Measurements from ENCODE around the gene NAA35.
"Not testable (repeated sequence)": the region's sequence is repeated elsewhere in the genome, so short reads cannot be mapped to it uniquely, and the experiment has no call there.

NAA35 gene

DNA sequence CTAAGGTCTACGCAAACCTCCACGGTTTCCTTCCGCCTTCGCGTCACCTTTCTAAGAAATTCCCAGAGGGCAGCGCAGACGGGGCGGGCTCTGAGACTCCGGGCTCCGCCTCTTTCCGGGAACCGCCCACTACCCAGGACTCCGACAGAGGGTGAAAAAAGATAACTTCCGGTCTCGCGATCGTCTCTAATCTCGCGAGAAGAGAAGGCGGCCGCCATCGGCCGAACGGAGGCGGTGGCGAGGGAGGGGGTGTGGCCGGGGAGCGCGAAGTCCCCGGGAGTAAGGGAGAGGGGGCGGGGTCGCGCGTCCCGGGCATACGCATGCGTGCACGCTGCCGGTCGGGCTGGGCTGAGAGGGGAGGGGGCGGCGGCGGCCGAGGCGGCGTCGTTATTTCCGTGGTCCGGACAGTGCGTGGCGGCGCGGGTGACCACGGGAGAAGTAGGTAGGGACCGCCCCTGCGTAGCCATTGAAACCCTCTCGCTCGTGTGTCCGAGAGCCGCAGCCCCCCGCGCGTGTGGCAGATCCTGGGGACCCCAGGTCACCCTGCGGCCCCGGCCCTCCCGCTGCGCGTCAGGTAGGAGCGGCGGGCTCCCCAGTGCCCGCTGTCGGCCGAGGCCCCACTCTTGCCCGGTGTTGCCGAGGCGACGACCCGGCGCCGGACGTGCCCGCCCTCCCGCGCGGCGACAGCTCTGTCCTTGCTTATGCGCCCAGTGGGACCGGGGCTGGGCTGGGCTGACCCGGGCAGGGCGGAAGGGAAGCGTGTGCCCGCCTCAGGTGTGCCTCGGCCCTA lies at the start of gene NAA35:
TSS of gene NAA35 (plus strand) at position 315 of the 790 bp plus-strand sequence. CDS start 1,014 bp downstream, outside the sequence.
- peak; percentile 97 for DNase-seq

DNA sequence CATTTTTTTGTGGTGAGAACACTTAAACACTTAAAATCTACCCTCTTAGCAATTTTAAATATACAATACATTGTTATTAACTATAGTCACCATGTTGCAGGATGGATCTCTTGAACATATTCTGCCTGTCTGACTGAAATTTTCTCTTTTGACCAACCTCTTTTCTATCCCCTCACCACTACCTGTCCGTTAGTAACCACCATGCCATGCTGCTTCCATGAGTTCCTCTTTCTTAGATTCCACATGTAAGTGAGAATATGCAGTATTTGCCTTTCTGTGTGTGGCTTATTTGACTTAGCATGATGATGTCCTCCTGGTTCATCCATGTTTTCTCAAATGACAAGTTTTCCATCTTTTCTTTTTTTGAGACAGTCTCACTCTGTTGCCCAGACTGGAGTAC lies 48.5 kb upstream of the NAA35 start:
- no peak for DNase-seq

DNA sequence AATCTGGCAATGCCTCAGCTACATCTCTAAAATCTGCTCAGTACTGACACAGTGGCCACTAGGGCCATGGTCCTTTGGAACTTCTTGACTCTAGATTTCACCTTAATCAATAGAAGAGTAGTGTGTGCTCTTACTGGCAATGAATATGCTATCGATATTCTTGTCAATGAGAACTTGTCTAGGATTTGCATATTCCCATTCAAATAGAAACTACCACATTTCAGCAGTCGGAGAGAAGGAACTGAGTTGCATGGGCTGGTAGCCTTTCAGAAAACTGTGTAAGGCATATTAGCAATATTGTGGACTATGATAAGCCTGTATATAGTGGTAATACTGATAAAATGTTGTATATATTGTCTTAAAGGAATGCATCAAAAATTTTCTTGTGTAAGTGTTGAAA lies 45.3 kb upstream of the NAA35 start:
- no peak for DNase-seq

DNA sequence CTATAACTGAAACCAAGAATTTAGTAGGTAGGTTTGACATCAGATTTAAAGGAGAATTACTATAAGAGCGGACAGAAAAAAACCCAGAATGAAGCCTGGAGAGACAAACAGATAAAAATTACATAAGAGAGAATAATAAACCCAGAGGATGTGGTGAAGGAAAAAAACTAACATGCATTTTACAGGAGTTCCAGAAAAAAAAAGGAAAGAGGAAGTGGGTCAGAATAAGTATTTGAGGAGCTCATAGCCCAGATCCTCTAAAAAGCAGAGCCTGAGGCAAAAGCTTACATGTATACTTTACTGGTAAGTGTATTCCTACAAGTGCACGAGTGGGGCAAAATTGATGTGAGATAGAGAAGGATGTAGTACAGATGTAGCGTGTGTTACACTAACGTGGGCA lies 43.1 kb upstream of the NAA35 start:
- no peak for DNase-seq

DNA sequence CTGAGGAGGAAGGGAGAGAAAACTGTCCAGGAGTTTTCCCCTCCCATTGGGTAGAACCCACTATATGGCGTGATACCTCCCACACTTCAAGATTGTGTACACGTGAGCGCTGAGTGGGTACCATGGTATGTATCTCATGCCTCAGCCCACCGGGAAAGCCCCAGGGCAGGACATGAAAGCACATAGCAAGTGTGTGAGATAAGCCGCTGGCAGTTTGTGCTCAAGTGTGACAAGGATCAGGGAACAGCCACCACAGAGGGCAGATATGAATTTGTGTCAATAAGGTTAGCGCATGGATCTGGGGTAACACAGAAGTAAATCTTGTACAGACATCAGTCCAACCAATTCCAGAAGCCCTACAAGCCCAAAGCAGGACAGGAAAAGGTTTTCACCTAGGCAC lies 42.6 kb upstream of the NAA35 start:
- DNase-seq, result no peak

DNA sequence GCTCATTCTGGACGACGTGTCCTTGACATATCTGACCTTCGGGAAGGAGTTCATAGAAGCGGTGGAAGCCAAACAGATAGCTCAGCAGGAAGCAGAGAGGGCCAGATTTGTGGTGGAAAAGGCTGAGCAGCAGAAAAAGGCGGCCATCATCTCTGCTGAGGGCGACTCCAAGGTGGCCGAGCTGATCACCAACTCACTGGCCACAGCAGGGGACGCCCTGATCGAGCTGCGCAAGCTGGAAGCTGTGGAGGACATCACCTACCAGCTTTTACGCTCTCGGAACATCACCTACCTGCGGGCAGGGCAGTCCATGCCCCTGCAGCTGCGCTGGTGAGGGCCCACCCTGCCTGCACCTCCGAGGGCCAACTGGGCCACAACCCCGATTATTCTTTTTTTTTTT lies 41.6 kb upstream of the NAA35 start:
- no peak for DNase-seq

DNA sequence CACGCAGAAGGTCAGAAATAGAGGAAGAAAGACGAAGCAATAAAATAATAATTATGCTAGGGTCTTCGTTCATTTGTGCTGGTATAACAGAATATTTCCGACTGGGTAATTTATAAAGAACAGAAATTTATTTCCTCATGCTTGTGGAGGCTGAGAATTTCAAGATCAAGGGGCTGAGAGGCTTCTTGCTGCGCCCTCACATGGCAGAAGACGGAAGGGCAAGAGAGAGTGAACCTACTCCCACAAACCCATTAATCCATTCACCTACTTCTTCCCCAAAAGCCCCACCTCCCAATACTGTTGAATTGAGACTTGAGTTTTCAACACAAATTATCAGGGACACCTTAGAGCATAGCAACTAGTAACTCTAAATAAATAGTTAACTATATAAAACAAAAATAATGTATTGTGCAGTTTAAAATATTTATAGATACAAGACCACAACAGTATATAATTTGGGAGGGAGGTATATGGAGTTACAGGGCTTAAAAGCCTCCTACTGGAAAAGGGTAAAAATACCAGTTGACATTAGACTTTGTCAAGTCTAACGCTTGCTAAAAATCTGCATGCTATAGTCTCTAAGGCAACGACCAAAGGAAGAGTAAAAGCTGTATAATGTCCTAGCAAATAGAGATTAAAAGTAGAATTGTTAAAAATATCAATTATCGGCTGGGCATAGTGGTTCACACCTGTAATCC lies 40.3 kb upstream of the NAA35 start:
- no peak for DNase-seq

DNA sequence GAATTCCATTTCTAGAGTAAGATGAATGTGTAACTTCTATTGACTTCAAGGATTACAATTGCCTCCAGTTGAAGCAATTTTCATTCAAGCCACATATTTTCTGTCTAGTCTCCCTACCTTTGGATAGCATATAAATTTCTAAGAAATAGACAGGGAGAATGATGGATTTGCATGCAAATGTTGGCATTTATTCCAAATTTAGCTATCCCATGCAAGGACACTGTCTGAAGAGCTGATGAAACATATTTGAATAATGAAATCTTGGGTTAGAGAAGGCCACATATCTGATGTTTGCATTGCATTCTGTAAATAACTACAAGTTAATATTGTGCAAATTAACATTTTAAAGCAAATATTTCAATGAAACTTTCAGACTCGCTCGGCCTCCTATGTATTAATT lies 36.0 kb upstream of the NAA35 start:
- no peak for DNase-seq

DNA sequence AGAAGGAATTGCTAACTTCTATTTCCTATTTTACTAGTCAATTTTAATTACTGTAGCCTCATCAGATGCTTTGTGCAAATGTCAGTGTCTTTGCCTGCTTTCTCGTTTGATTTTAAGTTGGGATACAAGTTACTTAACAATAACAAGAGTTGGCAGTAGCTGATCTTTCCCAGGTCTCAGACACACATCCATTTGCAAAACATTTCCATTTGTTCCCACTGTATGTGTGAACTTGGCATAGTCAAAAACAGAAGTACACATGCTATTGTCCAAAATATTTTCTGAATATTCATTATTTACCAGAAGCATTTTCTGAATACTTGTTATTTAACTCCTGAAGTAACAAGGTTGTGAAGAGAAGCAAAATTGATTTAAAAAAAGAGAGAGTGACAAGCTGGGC lies 35.0 kb upstream of the NAA35 start:
- DNase-seq, result no peak

DNA sequence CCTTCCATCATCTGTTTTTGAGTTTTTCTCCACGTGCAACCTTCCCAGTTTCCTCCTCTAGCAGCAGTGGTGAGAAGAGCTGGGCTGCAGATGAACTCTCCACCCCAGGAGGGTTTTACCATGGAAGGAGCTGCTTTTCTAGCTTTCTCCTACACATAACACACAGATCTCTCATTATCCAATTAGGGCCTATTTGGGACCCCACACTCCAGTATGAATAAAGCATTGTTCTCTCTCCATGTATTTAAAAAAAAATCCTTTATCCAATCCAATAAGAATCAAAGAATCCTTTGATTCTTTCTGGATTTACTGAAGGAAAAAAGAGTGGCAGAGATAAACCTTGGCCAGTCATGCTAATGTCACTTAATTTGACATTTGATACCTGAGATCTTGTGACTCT lies 31.6 kb upstream of the NAA35 start:
- no peak for DNase-seq

DNA sequence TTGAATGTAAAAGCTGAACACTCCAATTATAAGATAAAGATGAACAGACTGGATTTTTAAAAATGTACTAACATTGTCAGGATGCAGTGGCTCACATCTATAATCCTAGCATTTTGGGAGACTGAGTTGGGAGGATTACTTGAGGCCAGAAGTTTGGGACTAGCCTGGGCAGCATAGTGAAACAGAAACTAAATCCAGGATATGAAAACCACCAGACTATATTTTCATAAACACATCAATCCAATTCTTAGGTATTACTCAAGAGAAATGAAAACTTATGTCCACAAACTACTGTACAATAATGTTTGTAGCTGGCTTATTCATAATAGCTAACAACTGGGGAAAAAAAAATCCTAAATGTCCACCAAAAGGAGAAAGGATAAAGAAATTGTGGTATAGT lies 26.8 kb upstream of the NAA35 start:
- DNase-seq, result no peak

DNA sequence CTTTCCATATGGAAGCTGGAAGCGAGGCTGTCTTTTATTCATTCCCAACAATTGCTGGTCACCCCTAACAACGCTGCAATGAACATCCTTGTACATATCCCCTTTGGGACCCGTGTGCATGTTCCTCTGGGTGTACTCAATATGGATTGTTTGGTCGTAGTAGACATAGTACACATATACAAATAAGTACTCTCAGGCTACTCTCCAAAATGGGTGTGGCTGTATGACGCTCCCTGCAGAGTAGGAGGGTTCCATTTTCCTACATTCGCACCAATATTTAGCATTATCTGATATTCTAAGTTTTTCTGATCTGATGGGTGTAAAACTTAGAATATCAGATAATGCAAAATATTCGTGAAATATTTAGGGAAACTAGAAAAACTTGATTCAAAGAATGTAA lies 23.2 kb upstream of the NAA35 start:
- DNase-seq, result no peak

DNA sequence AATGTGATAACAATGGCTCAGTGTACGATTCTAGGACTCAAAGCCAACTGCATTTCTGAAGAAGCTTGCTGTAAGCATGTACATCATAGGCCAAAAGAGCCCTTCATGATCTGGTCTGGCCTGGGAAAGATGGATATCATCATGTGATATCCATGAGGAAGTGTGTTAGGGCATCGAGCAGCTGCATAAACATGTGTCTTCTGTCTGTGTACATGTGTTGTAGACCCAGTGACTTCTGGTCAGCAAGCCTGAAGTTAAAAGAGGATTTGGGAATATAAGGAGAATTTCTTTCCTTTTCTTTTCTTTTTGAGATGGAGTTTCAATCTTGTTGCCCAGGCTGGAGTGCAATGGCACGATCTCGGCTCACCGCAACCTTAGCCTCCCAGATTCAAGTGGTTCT lies 15.5 kb upstream of the NAA35 start:
- DNase-seq, result no peak

DNA sequence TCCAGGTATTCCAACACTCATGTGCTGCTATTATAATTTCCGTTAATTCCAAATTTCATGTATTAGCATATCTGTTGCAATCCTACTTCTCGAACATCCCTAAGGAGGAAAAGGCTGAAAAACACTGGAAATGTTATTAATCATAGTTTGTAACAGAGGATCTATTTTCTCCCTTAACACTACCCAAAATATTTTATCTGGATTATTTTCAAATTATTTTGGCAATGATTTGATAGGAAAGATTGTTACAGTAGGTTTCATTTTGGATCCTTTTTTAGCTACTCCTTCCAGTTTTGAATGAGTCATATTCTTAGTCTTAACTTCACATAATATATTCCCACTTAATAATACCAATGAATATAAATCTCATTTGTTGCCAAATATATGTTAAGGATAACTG lies 13.9 kb upstream of the NAA35 start:
- no peak for DNase-seq

DNA sequence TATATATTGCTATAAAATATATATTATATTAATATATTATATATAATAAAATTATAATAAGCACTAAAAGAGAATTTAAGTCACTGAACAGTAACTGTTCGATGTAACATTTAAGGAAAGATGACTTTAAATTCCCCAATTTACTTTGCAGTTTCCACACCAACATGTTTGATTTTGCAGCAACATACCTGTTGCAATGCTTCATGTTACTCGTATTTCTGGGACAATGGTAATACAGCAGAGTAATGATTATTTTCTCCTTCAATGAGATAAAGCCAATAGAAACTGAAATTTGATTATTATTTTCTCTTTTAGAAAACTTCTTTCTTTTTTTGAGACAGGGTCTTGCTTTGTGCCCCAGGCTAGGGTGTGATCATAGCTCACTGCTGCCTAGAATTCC lies 9.5 kb upstream of the NAA35 start:
- no peak for DNase-seq

DNA sequence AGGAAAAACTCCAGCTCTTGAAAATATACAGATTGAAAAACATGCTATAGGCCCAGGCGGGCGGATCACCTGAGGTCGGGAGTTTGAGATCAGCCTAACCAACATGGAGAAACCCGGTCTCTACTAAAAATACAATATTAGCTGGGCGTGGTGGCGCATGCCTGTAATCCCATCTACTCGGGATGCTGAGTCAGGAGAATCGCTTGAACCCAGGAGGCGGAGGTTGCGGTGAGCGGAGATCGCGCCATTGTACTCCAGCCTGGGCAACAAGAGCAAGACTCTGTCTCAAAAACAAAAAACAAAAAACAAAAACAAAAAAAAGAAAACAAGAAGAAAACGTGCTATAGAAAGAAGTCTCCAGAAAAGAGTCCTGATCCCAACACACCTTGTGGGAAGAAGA lies 5.0 kb upstream of the NAA35 start:
- not testable (repeated sequence) for DNase-seq

DNA sequence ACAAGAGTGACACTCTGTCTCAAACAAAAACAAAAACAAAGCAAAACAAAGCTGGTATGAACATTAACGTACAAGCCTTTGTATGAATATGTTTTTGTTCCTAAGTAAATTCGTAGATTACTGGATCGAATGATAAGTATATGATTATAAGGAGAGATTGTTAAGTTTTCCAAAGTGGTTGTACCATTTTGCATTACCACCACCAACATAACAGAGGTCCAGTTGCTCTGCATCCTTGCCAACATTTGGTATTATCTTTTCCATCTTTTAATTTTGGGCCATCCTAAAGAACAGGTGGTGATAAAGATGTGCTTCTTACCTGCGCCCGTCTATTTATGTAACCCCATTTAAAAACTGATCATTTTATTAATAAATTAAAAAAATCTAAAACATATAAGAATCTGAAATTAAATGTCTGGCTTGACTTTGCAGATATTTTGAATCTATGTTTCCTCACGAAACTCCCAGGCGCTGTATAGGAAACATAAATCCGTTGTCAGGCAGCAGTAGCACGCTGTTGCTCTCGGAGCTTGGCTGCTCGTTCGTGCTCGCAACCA lies 593 bp upstream of the NAA35 start:
- no peak for DNase-seq

DNA sequence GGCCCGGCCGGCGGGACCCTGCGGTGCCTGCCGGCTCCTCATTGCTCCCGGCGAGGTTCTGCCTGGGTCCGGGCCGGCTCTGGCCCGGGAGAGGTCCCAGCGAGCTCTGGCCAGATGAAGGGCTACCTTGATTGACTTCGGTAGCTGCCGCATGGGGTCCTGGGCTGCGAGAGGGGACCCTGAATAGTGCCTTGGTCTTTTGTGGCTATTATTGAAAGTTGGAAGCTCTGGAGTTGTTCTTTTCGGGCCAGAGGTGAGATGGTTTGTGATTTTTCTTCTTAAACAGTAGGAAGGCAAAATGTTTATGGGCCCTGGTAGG lies 635 bp downstream of the NAA35 start:
- no peak for DNase-seq

DNA sequence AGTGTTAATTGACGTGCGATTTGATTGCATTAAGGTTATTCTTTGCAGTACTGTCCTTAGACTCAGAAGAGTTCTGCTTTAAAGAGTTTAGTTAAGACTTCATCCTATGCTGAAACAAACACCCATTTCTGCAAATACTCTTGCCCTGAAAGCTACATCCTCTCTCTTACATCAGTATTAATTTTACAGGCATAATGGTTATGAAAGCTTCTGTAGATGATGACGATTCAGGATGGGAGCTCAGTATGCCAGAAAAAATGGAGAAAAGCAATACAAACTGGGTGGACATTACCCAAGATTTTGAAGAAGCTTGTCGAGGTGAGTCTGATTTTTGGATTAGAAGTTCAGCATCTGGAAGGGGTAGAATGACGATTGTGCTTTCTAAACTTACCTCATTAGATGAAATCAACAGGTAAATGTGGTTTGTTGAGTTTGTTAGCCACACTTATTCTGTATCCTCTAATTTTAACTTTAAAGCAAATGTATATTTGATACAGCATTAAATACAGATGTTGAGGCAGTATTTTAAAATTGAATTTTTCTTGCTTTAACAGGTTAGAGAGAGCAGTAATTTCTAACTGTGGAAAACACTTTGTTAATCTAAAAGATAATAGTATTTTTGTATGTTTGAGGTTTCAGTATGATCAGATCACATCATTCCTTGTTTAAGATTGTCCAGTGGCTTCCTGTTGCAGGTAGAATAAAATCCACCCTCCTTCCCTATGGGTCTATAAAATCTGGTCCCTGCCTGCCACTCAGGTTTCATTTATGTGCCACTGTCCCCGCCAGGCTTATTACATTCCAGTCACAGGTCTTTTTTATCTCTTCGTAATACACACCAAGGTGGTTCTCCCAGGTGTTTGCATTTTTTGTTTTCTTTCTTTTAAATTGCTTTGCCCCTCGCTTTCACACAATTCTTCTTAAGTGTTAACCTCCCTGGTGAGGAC lies 1.3 kb downstream of the NAA35 start:
- no peak for DNase-seq

DNA sequence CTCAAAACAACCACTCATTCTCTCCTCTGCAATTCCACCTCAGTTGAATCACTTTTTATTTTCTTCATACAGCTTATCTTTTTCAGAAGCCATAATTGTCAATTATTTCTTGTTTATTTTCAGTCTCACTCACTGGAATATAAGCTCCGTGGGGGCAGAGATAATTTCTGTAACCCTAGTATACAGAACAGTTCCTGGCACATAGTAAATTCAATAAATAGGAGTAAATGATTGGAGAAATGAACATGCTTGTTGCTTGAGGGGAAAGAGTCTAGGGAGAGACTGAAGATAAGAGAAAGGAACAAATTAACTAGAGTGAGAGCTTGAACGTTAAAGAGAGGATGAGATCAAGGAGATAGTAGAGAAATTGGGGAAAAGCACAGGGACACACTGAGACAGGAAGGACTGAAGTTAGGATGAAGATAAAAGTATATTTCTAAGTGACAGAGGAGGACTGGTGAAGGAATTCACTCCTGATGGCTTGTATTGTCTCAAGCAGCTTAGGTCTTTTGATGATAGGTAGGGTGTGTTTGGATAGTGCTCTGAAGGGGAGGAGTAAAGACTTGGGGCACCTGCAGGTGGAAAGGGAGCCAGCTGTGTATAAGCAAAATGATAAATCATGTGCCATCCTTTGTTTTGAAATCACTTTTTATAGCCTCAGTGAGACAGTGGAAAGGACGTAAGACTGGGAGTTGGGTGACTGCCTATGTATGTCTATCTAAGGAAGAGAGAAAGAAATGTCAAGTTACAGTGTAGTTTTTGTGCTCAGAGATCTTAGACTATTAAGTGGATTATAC lies 2.2 kb downstream of the NAA35 start:
- no peak for DNase-seq

DNA sequence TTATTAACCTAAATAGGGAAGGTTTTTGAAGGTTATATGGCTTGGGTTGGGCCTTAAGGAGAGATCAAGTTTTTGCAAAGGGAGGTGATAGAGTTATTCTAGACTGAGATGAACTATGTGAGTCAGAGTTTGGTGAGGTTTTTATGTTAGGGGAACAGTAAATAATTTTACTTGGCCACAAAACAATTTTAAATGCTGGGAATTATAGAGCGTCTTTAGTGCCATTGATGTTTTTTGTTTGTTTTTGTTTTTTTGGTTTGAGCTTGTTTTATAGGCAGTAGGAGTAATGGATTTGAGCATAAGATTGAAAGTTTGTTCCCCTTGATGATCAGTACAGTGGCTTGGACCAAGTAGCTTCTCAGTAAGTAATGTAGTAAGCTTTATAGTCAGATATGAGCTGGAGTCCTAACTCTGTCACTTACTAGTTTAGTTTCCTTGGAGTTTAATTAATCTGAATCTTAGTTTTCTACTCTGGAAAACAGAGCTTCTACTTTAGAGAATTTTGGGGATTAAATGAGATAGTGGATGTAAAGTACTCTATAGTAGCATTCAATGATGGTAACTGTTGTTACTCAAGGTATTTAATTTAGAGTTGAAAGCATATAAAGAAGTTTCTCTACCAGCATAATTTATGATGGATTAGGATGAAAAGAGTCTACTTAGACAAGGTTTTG lies 2.9 kb downstream of the NAA35 start:
- DNase-seq, result no peak

DNA sequence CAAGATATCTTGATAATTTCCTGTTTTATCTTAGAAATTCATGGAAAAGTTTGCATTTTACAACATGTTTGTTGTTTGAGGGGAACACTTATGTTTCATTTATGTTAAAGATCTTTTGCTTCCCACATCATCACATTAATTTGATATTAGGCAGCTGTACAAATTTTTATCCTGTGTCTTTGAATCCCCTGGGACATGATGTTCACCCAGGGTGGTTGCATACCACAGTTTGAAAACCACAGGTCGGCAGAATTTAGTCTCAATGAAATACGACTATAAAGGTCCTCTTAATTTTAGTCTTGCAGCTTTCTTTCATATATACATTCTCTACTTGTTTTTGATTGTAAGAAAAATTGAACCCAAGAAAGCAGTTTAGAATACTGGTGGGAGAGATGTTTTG lies 3.7 kb downstream of the NAA35 start:
- DNase-seq, result no peak

All from NCI-H748 treated with DMSO at 0.1 percent for 48 hours (cell line).